B cell (primary cell): ENCODE data around the gene NEO1.

Experiments
- EZH2 ChIP-seq: IDR thresholded peaks from 2 replicates; pipeline ENCODE4 v1.6.1; 2012; ENCODE audit warnings: borderline replicate concordance, low read depth, mild to moderate bottlenecking, moderate library complexity, low read length; ENCODE audit not compliant: insufficient read depth, poor library complexity, severe bottlenecking
- TF ChIP-seq, protein P1 (sequence below): fragments of 200-600 bp; IDR thresholded peaks from one replicate; pipeline ENCODE4 v1.8.0; 2022; ENCODE audit warnings: antibody characterized with exemption, mild to moderate bottlenecking

DNA sequence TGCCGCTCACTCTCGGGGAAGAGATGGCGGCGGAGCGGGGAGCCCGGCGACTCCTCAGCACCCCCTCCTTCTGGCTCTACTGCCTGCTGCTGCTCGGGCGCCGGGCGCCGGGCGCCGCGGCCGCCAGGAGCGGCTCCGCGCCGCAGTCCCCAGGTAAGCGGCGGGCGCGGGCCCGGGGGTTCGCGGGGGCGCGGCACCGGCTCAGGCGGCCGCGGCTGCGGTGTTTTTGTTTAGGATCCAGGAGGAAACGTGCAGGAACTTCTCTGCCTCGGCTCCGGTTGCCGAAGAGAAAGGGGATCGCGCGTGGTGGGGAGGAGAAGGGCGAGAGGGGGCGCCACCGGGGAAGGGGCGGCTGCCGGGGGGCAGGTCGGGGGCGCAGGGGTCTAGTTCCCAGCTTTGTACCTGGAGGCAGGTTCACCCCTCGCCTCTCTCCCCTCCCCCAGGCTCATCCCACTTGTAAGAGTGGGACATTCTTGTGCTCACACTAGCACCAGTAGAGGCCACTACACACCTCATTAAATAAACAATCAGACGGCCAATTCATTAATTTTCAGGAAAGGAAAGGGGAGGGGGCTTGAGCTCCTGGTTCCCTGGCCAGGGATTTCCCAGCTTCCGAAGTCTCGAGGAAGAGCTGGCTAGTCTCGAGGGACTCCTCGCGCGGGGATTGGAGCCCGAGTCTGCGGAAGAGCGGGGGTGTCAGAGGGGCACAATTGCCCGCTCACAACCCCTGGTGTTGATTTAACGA, 562 bp downstream of the NEO1 start:
- TF ChIP-seq EZH2 = no peak
- TF ChIP-seq, protein P1, sequence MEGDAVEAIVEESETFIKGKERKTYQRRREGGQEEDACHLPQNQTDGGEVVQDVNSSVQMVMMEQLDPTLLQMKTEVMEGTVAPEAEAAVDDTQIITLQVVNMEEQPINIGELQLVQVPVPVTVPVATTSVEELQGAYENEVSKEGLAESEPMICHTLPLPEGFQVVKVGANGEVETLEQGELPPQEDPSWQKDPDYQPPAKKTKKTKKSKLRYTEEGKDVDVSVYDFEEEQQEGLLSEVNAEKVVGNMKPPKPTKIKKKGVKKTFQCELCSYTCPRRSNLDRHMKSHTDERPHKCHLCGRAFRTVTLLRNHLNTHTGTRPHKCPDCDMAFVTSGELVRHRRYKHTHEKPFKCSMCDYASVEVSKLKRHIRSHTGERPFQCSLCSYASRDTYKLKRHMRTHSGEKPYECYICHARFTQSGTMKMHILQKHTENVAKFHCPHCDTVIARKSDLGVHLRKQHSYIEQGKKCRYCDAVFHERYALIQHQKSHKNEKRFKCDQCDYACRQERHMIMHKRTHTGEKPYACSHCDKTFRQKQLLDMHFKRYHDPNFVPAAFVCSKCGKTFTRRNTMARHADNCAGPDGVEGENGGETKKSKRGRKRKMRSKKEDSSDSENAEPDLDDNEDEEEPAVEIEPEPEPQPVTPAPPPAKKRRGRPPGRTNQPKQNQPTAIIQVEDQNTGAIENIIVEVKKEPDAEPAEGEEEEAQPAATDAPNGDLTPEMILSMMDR = peak; percentile 48
